Lower lobe of right lung (tissue), 2 donors: Measurements from ENCODE around the gene TMEM116. TPM values are rescaled to one million over a fixed set of nuclear protein-coding genes. Genes with fewer than 3 reads are reported as not detected.

Experiments used
- ATAC-seq, 2 donors: fragments of 200-7000 bp; cut with Tn5 transposase; one replicate each; pipeline ENCODE4 v1.9.1; 2020 to 2022; ENCODE audit warnings: mild to moderate bottlenecking in 2 of 2, moderate library complexity in 2 of 2
- DNase-seq: peaks from one replicate; pipeline ENCODE4 v3.0.0-alpha.2; 2020
- H3K27ac ChIP-seq: fragments of 200-600 bp; one replicate; pipeline ENCODE4 v1.8.0; 2022
- H3K27me3 ChIP-seq: fragments of 200-600 bp; one replicate; pipeline ENCODE4 v1.8.0; 2022; ENCODE audit warnings: low read depth
- H3K36me3 ChIP-seq: fragments of 200-600 bp; one replicate; pipeline ENCODE4 v1.8.0; 2022; ENCODE audit warnings: mild to moderate bottlenecking
- H3K4me1 ChIP-seq: fragments of 200-600 bp; one replicate; pipeline ENCODE4 v1.8.0; 2022
- H3K4me3 ChIP-seq: fragments of 200-600 bp; one replicate; pipeline ENCODE4 v1.8.0; 2022; ENCODE audit warnings: mild to moderate bottlenecking
- H3K9me3 ChIP-seq: fragments of 200-600 bp; one replicate; pipeline ENCODE4 v1.8.0; 2022
- intact Hi-C: fragments of 100-400 bp; cut with DNase I; formaldehyde crosslinking; loops from one replicate; pipeline ENCODE4 v1.11.0; 2022
- total RNA-seq: library from RNA; stranded (reverse); fragmentation: NEBNext Ultra II Directional; extraction: Animal tissue kit (Norgen Biotek cat#: 25700); gene quantifications from one replicate; pipeline ENCODE4 v1.2.1, GENCODE V29; 2021
- TF ChIP-seq, protein P1 (sequence below): fragments of 200-600 bp; IDR thresholded peaks from one replicate; pipeline ENCODE4 v1.8.0; 2022; ENCODE audit warnings: antibody characterized with exemption, mild to moderate bottlenecking
- donor health status: DM: no; HTN: yes; CAD: no; lungs with severe emphysema.

Gene TMEM116
- total RNA-seq, 1 donor from 2014 or later = 21.1 TPM

DNA sequence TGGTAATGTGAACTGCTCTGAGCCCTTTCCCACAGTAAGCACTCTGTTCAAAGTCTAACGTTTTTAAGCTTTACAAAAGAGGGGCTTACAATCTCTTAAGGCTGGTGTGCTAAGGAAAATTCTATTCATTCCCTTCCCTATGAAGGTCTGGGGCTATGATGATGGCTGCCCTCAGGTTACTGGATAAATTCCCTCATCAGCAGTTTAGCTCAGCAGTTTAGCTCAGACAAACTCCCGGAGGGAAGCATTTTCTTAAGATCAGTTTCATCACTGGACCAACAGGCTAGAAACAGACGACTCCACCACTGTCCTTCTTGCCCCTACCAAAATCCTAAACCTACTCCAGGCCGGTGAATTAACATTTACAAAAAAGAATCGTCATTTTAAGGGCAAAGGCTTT lies 19.3 kb upstream of the TMEM116 start:
- no peaks in the 10 kb centered on the region for H3K4me1 ChIP-seq
- no peak overlapping the region for H3K4me3 ChIP-seq
- no peaks in the 10 kb centered on the region for H3K9me3 ChIP-seq
- TF ChIP-seq, protein P1, sequence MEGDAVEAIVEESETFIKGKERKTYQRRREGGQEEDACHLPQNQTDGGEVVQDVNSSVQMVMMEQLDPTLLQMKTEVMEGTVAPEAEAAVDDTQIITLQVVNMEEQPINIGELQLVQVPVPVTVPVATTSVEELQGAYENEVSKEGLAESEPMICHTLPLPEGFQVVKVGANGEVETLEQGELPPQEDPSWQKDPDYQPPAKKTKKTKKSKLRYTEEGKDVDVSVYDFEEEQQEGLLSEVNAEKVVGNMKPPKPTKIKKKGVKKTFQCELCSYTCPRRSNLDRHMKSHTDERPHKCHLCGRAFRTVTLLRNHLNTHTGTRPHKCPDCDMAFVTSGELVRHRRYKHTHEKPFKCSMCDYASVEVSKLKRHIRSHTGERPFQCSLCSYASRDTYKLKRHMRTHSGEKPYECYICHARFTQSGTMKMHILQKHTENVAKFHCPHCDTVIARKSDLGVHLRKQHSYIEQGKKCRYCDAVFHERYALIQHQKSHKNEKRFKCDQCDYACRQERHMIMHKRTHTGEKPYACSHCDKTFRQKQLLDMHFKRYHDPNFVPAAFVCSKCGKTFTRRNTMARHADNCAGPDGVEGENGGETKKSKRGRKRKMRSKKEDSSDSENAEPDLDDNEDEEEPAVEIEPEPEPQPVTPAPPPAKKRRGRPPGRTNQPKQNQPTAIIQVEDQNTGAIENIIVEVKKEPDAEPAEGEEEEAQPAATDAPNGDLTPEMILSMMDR = no peak
- intact Hi-C loops = no loop called here
- DNase-seq (no peak), ATAC-seq (no peak)
- peaks cover 87% of the 10 kb centered on the region for H3K36me3 ChIP-seq
- no peak overlapping the region for H3K27ac ChIP-seq
- no peaks in the 10 kb centered on the region for H3K27me3 ChIP-seq

DNA sequence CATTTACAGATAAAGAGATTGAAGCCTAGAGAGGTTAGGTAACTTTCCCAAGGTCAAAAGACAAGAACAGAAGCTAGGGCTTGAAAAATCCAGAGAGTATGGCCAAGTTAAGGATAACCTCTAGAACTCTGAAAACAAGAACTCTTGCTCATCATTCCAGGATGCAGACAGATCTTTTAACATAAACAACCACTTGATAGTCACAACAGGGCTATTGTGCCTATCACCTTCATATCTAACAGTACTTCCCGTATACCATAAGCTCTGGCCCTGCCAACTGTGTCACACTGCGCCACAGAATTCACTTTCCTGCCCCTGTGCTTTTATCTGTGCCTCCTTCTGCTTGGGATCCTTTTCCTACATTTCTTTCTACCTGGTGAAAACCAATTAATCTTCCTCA lies 18.5 kb upstream of the TMEM116 start:
- TF ChIP-seq, protein P1 = no peak
- Histone ChIP-seq H3K9me3 (no peaks in the 10 kb centered on the region), H3K4me3 (no peak overlapping the region), H3K36me3 (peaks cover 84% of the 10 kb centered on the region), H3K4me1 (no peaks in the 10 kb centered on the region), H3K27ac (no peak overlapping the region), H3K27me3 (no peaks in the 10 kb centered on the region)
- ATAC-seq = no peak
- intact Hi-C loops = no loop called here
- DNase-seq = no peak

DNA sequence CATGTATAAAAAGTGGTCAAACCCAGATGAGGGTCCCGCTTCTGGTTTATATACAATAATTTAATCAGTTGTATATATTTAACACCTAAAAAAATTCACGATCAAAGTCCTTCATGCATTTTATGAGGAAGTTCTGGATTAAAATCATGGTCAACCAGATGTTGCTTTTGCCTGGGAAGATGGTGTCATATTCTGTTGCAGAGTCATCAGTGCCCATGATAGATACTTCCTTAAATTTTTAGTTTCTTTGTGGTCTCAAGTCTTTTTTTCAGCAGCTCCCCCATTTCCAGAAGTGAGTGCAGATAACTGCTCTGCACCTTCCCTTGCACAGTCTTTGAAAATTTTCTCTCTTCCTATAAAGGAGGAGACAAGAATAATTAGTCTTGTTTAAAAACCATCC lies 16.3 kb upstream of the TMEM116 start:
- TF ChIP-seq, protein P1 = no peak
- H3K9me3 ChIP-seq = no peaks in the 10 kb centered on the region
- no peak overlapping the region for H3K4me3 ChIP-seq
- peaks cover 71% of the 10 kb centered on the region for H3K36me3 ChIP-seq
- ATAC-seq = no peak
- H3K27me3 ChIP-seq = no peaks in the 10 kb centered on the region
- no peak overlapping the region for H3K27ac ChIP-seq
- DNase-seq = no peak
- peaks cover 8% of the 10 kb centered on the region for H3K4me1 ChIP-seq
- intact Hi-C loops = no loop called here

DNA sequence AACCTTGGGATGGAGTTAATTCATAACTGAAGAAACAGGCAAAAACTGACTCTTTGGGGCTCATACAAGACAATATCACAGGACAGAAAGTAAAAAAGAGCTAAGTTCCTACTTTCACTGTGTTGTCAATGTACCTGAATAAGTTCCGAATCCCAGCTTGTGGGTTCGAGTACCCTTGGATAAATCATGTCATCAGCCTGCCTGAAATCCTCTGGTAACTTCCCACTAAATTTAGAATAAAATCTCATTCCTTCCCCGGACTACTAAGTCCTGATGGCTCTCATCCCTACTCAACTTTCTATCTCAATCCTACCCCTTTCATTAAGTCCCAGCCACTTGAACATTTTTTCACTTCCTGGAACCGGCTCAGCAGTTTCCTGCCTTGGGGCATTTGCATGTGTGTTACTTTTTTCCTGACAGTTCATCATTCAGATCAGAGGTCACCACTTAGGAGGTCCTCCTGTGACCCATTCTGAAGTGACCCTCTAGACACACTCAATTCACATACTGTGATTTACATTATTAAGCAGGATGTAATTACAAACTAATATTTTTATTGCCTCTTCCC lies 12.9 kb upstream of the TMEM116 start:
- no peaks in the 10 kb centered on the region for H3K27me3 ChIP-seq
- peaks cover 76% of the 10 kb centered on the region for H3K36me3 ChIP-seq
- TF ChIP-seq, protein P1 = no peak
- H3K4me1 ChIP-seq = peaks cover 8% of the 10 kb centered on the region
- intact Hi-C loops = no loop called here
- H3K4me3 ChIP-seq = no peak overlapping the region
- ATAC-seq = peak in 1 of 2 donors; percentile 13
- DNase-seq = no peak
- no peak overlapping the region for H3K27ac ChIP-seq
- H3K9me3 ChIP-seq = no peaks in the 10 kb centered on the region

DNA sequence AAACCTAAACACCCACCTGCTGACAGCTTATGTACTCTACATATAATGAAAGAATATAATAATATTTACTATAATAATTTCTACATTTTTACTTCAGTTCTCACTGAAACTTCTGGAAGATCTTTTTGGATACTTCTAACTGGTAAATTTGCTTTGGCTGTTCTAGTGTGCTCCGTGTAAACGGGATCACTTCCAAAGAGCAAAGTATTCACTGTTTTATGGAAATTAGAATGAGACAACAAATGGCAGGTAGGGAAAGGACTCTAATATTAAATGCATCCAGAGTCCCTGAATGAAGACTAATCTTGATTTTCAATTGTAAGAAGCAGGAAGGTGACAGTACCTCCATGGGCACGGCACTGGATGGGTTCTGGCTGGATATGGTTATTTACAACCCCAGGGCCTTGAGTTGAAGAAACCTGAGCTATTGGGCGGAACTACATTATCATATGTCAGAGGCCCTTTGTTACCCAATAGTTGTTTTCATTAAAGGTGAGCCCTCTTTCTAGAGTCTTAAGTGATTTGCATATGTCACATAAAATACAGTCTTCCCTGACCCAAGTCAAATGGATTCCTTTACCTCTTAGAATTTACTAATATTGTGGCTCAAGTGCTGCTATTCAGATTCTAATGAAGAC lies 10.9 kb upstream of the TMEM116 start:
- intact Hi-C loops = no loop called here
- Histone ChIP-seq H3K4me1 (peaks cover 8% of the 10 kb centered on the region), H3K36me3 (peaks cover 84% of the 10 kb centered on the region), H3K4me3 (no peak overlapping the region), H3K27ac (no peak overlapping the region), H3K9me3 (no peaks in the 10 kb centered on the region), H3K27me3 (no peaks in the 10 kb centered on the region)
- DNase-seq (no peak), ATAC-seq (no peak)
- TF ChIP-seq, protein P1 = no peak
